ENCODE data around the gene SMU1. TPM values are rescaled to one million over a fixed set of nuclear protein-coding genes. Genes with fewer than 3 reads are reported as not detected.

Gene SMU1
- total and polyA plus RNA-seq, 2 of the 13 experiments (the other 11 are each of a cell fraction or from before 2014, with no cell fraction given) = 12.9 to 36.6 TPM

- peak; percentile 91; the same call in 1 of the 2 replicates for TF ChIP-seq ZFP91 (CRISPR knock-in tag; IDR thresholded peaks at IDR 0.05; ENCODE audit: borderline replicate concordance)
- no peak for TF ChIP-seq ZMAT5 (CRISPR knock-in tag; IDR thresholded peaks at IDR 0.05; ENCODE audit: borderline replicate concordance, low read depth)
- no peak for TF ChIP-seq ZNF678 (CRISPR knock-in tag; IDR thresholded peaks at IDR 0.05)
- TF ChIP-seq ZNF530 (CRISPR knock-in tag; IDR thresholded peaks at IDR 0.05; ENCODE audit: low read depth) = no peak
- TF ChIP-seq SRSF9 (IDR thresholded peaks at IDR 0.05; ENCODE audit: borderline replicate concordance, insufficient read depth, low read depth, low read length, poor library complexity, severe bottlenecking) = no peak
- TF ChIP-seq AKAP8 (CRISPR knock-in tag; IDR thresholded peaks at IDR 0.05) = 0 out of 2 replicates have a peak, but pooled peaks have one; percentile 34
- TF ChIP-seq ZNF543 (CRISPR knock-in tag; IDR thresholded peaks at IDR 0.05) = 0 out of 2 replicates have a peak, but pooled peaks have one; percentile 42
- peak; percentile 54; the same call in 1 of the 2 replicates for TF ChIP-seq SSRP1 (CRISPR knock-in tag; IDR thresholded peaks at IDR 0.05)
- TF ChIP-seq SMAD3 (CRISPR knock-in tag; IDR thresholded peaks at IDR 0.05) = peak; percentile 16; the same call in 1 of the 2 replicates
- TF ChIP-seq ZSCAN29 (CRISPR knock-in tag; conservative IDR thresholded peaks at IDR 0.05) = no peak
- TF ChIP-seq, protein P1, sequence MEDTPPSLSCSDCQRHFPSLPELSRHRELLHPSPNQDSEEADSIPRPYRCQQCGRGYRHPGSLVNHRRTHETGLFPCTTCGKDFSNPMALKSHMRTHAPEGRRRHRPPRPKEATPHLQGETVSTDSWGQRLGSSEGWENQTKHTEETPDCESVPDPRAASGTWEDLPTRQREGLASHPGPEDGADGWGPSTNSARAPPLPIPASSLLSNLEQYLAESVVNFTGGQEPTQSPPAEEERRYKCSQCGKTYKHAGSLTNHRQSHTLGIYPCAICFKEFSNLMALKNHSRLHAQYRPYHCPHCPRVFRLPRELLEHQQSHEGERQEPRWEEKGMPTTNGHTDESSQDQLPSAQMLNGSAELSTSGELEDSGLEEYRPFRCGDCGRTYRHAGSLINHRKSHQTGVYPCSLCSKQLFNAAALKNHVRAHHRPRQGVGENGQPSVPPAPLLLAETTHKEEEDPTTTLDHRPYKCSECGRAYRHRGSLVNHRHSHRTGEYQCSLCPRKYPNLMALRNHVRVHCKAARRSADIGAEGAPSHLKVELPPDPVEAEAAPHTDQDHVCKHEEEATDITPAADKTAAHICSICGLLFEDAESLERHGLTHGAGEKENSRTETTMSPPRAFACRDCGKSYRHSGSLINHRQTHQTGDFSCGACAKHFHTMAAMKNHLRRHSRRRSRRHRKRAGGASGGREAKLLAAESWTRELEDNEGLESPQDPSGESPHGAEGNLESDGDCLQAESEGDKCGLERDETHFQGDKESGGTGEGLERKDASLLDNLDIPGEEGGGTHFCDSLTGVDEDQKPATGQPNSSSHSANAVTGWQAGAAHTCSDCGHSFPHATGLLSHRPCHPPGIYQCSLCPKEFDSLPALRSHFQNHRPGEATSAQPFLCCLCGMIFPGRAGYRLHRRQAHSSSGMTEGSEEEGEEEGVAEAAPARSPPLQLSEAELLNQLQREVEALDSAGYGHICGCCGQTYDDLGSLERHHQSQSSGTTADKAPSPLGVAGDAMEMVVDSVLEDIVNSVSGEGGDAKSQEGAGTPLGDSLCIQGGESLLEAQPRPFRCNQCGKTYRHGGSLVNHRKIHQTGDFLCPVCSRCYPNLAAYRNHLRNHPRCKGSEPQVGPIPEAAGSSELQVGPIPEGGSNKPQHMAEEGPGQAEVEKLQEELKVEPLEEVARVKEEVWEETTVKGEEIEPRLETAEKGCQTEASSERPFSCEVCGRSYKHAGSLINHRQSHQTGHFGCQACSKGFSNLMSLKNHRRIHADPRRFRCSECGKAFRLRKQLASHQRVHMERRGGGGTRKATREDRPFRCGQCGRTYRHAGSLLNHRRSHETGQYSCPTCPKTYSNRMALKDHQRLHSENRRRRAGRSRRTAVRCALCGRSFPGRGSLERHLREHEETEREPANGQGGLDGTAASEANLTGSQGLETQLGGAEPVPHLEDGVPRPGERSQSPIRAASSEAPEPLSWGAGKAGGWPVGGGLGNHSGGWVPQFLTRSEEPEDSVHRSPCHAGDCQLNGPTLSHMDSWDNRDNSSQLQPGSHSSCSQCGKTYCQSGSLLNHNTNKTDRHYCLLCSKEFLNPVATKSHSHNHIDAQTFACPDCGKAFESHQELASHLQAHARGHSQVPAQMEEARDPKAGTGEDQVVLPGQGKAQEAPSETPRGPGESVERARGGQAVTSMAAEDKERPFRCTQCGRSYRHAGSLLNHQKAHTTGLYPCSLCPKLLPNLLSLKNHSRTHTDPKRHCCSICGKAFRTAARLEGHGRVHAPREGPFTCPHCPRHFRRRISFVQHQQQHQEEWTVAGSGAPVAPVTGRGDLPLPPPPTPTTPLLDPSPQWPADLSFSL (CRISPR knock-in tag; IDR thresholded peaks at IDR 0.05) = no peak
- TF ChIP-seq KDM5A (IDR thresholded peaks at IDR 0.05; ENCODE audit: borderline replicate concordance, low read length) = peak; percentile 36; the same call in 1 of the 2 replicates
- TF ChIP-seq, protein P2, sequence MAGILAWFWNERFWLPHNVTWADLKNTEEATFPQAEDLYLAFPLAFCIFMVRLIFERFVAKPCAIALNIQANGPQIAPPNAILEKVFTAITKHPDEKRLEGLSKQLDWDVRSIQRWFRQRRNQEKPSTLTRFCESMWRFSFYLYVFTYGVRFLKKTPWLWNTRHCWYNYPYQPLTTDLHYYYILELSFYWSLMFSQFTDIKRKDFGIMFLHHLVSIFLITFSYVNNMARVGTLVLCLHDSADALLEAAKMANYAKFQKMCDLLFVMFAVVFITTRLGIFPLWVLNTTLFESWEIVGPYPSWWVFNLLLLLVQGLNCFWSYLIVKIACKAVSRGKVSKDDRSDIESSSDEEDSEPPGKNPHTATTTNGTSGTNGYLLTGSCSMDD (CRISPR knock-in tag; IDR thresholded peaks at IDR 0.05) = no peak
- TF ChIP-seq TEAD2 (CRISPR knock-in tag; IDR thresholded peaks at IDR 0.05) = no peak
- TF ChIP-seq YY1 (IDR thresholded peaks at IDR 0.05; ENCODE audit: insufficient read depth, insufficient replicate concordance, low read depth, low read length) = peak; percentile 67
- no peak for TF ChIP-seq TAF15 (IDR thresholded peaks at IDR 0.05; ENCODE audit: low read depth, low read length, poor library complexity, severe bottlenecking)
- TF ChIP-seq JUND (CRISPR knock-in tag; IDR thresholded peaks at IDR 0.05) = 0 out of 2 replicates have a peak, but pooled peaks have one; percentile 10
- TF ChIP-seq ZNF619 (CRISPR knock-in tag; IDR thresholded peaks at IDR 0.05) = peak; percentile 90; the same call in 1 of the 2 replicates
- TF ChIP-seq, protein P3, sequence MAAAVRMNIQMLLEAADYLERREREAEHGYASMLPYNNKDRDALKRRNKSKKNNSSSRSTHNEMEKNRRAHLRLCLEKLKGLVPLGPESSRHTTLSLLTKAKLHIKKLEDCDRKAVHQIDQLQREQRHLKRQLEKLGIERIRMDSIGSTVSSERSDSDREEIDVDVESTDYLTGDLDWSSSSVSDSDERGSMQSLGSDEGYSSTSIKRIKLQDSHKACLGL (CRISPR knock-in tag; IDR thresholded peaks at IDR 0.05) = peak; percentile 90
These were observed 51.4 kb downstream of the SMU1 start, which contains the start of gene DNAJA1 (continued) for GRCh38 chr9:33024966-33025571.
